HG03175 (cell line): Measurements from ENCODE around the gene ATG9A.
A peak's percentile ranks its signal among the peaks of the same experiment; 100 is the strongest.

ENCODE experiments used
- ATAC-seq: cut with Tn5 transposase; IDR thresholded peaks from one replicate; pipeline ENCODE4 v1.9.1; 2021; ENCODE audit warnings: mild to moderate bottlenecking, moderate library complexity; ENCODE audit not compliant: unreplicated experiment

ATG9A gene

GRCh38 chr2:219252900-219253752 lies 23.7 kb upstream of the ATG9A start, which contains the start of gene TUBA4B:
TUBA4B (plus strand) TSS chr2:219253243; CDS start chr2:219253408, 165 bp downstream.
- peak; percentile 6 for ATAC-seq

GRCh38 chr2:219252570-219252899 lies 23.1 kb upstream of the ATG9A start:
- ATAC-seq: no peak

- ATAC-seq: no peak
These were observed 22.6 kb upstream of the ATG9A start for GRCh38 chr2:219252084-219252483.

GRCh38 chr2:219251656-219252055 lies 22.2 kb upstream of the ATG9A start:
- no peak for ATAC-seq

GRCh38 chr2:219250049-219250781 lies 20.8 kb upstream of the ATG9A start:
- ATAC-seq: no peak

- peak; percentile 52 for ATAC-seq
These were observed 20.0 kb upstream of the ATG9A start for GRCh38 chr2:219249203-219249980.

- ATAC-seq: no peak
These were observed 19.4 kb upstream of the ATG9A start for GRCh38 chr2:219248845-219249202.

- no peak for ATAC-seq
These were observed 18.5 kb upstream of the ATG9A start for GRCh38 chr2:219247678-219248642.

GRCh38 chr2:219246559-219246958 lies 17.1 kb upstream of the ATG9A start:
- no peak for ATAC-seq

- no peak for ATAC-seq
These were observed 16.4 kb upstream of the ATG9A start for GRCh38 chr2:219245899-219246230.

GRCh38 chr2:219245148-219245898 lies 15.9 kb upstream of the ATG9A start, which contains the start of the genes GLB1L and STK16:
GLB1L (minus strand) TSS chr2:219245444; CDS start chr2:219243573, 1,871 bp downstream.
STK16 (plus strand) TSS chr2:219245479; CDS start chr2:219246000, 521 bp downstream.
- ATAC-seq: peak; percentile 65

GRCh38 chr2:219244789-219245147 lies 15.3 kb upstream of the ATG9A start:
- no peak for ATAC-seq

- no peak for ATAC-seq
These were observed 13.9 kb upstream of the ATG9A start for GRCh38 chr2:219243291-219243761.

GRCh38 chr2:219234331-219234730 lies 4.9 kb upstream of the ATG9A start:
- ATAC-seq: no peak

- ATAC-seq: no peak
These were observed 664 bp upstream of the ATG9A start for GRCh38 chr2:219230059-219230540.

GRCh38 chr2:219228911-219229304 lies 528 bp downstream of the ATG9A start:
- peak; percentile 7 for ATAC-seq

GRCh38 chr2:219228041-219228910 lies 1.2 kb downstream of the ATG9A start:
- ATAC-seq: no peak

- ATAC-seq: no peak
These were observed 4.1 kb downstream of the ATG9A start for GRCh38 chr2:219225350-219225749.
